WTC11 (cell line): ENCODE measurements around the gene VSIR. TPM values are rescaled to one million over a fixed set of nuclear protein-coding genes. Genes with fewer than 3 reads are reported as not detected.
A peak's percentile ranks its signal among the peaks of the same experiment; 100 is the strongest.

Experiments
- ATAC-seq: fragments of 200-7000 bp; cut with Tn5 transposase; 2 replicates; pipeline ENCODE4 v1.10.0; 2021; ENCODE audit warnings: mild to moderate bottlenecking, moderate library complexity
- CTCF ChIA-PET: fragments of 300-600 bp; sonication (Branson Sonifier 250); formaldehyde crosslinking; loops from one replicate; lab custom pipeline; 2021; ENCODE audit warnings: antibody characterized with exemption; lab: Charles Lee
- POLR2A ChIA-PET: fragments of 350-600 bp; sonication (Branson Sonifier 250); formaldehyde crosslinking; loops from one replicate; lab custom pipeline; 2021; ENCODE audit warnings: antibody characterized with exemption; lab: Charles Lee
- DNase-seq: peaks from one replicate; pipeline ENCODE4 v3.0.0; 2021; ENCODE audit warnings: low spot score
- H3K27ac Mint-ChIP-seq: 2 replicates; pipeline ENCODE4 v1.8.0; 2021; ENCODE audit warnings: mixed read lengths
- H3K27me3 Mint-ChIP-seq: 2 replicates; pipeline ENCODE4 v1.8.0; 2021; ENCODE audit warnings: low read depth, mild to moderate bottlenecking, moderate library complexity, mixed read lengths
- H3K36me3 Mint-ChIP-seq: 2 replicates; pipeline ENCODE4 v1.8.0; 2021; ENCODE audit warnings: mixed read lengths
- H3K4me1 Mint-ChIP-seq: 2 replicates; pipeline ENCODE4 v1.8.0; 2022; ENCODE audit warnings: mixed read lengths
- H3K4me3 Mint-ChIP-seq: 2 replicates; pipeline ENCODE4 v1.8.0; 2021; ENCODE audit warnings: mild to moderate bottlenecking, moderate library complexity, mixed read lengths
- H3K9me3 Mint-ChIP-seq: 2 replicates; pipeline ENCODE4 v1.8.0; 2021; ENCODE audit warnings: mixed read lengths
- CTCF ChIP-seq: fragments of 200-600 bp; IDR thresholded peaks from 2 replicates; pipeline ENCODE4 v1.8.0; 2022; ENCODE audit warnings: antibody characterized with exemption
- E2F4 ChIP-seq: sonication (generic); formaldehyde crosslinking; IDR thresholded peaks from 2 replicates; pipeline ENCODE4 v1.8.1; 2022; ENCODE audit warnings: low read depth, mild to moderate bottlenecking, moderate library complexity, missing genetic modification reagents, borderline replicate concordance
- EMX1 ChIP-seq: fragments of 250-450 bp; sonication (Bioruptor Pico); IDR thresholded peaks from 2 replicates; pipeline ENCODE4 v1.8.0; 2021; ENCODE audit warnings: mild to moderate bottlenecking
- FOXK1 ChIP-seq: sonication (generic); formaldehyde crosslinking; IDR thresholded peaks from 2 replicates; pipeline ENCODE4 v1.8.0; 2022; ENCODE audit warnings: mild to moderate bottlenecking, moderate library complexity, missing genetic modification reagents
- GRHL2 ChIP-seq: fragments of 250-450 bp; sonication (Bioruptor Pico); IDR thresholded peaks from 2 replicates; pipeline ENCODE4 v1.8.0; 2022; ENCODE audit warnings: mild to moderate bottlenecking, moderate library complexity; ENCODE audit not compliant: insufficient replicate concordance, severe bottlenecking
- JAZF1 ChIP-seq: fragments of 250-450 bp; sonication (Bioruptor Pico); IDR thresholded peaks from 2 replicates; pipeline ENCODE4 v1.9.0; 2021; ENCODE audit warnings: moderate library complexity, mild to moderate bottlenecking, inconsistent platforms
- MXD4 ChIP-seq: fragments of 250-450 bp; sonication (Bioruptor Pico); IDR thresholded peaks from 2 replicates; pipeline ENCODE4 v1.8.0; 2021; ENCODE audit warnings: mild to moderate bottlenecking, moderate library complexity, borderline replicate concordance
- MYBL2 ChIP-seq: sonication (generic); formaldehyde crosslinking; IDR thresholded peaks from 2 replicates; pipeline ENCODE4 v1.8.1; 2023; ENCODE audit warnings: mild to moderate bottlenecking, moderate library complexity, missing genetic modification reagents
- NFE2L1 ChIP-seq: sonication (generic); formaldehyde crosslinking; IDR thresholded peaks from 2 replicates; pipeline ENCODE4 v1.8.1; 2023; ENCODE audit warnings: missing genetic modification reagents
- NR2C2 ChIP-seq: sonication (generic); formaldehyde crosslinking; IDR thresholded peaks from 2 replicates; pipeline ENCODE4 v1.8.0; 2022; ENCODE audit warnings: mild to moderate bottlenecking, missing genetic modification reagents
- NR3C1 ChIP-seq: sonication (generic); formaldehyde crosslinking; conservative IDR thresholded peaks from 2 replicates; pipeline ENCODE4 v1.8.1; 2023; ENCODE audit warnings: low read depth, mild to moderate bottlenecking, missing genetic modification reagents
- PRRX2 ChIP-seq: fragments of 250-450 bp; sonication (Bioruptor Pico); IDR thresholded peaks from 2 replicates; pipeline ENCODE4 v1.8.0; 2021; ENCODE audit warnings: mild to moderate bottlenecking
- SOX15 ChIP-seq: fragments of 250-450 bp; sonication (Bioruptor Pico); IDR thresholded peaks from 2 replicates; pipeline ENCODE4 v1.9.0; 2021; ENCODE audit warnings: mild to moderate bottlenecking
- TEAD4 ChIP-seq: sonication (generic); formaldehyde crosslinking; IDR thresholded peaks from 2 replicates; pipeline ENCODE4 v1.8.0; 2022; ENCODE audit warnings: mild to moderate bottlenecking, missing genetic modification reagents
- TP53 ChIP-seq: sonication (generic); formaldehyde crosslinking; IDR thresholded peaks from 2 replicates; pipeline ENCODE4 v1.8.1; 2023; ENCODE audit warnings: mild to moderate bottlenecking, missing genetic modification reagents
- ZMAT4 ChIP-seq: fragments of 250-450 bp; sonication (Bioruptor Pico); IDR thresholded peaks from 2 replicates; pipeline ENCODE4 v1.9.0; 2021; ENCODE audit warnings: mild to moderate bottlenecking
- ZNF121 ChIP-seq: sonication (generic); formaldehyde crosslinking; IDR thresholded peaks from 2 replicates; pipeline ENCODE4 v1.8.0; 2023; ENCODE audit warnings: missing genetic modification reagents
- ZNF232 ChIP-seq: sonication (generic); formaldehyde crosslinking; IDR thresholded peaks from 2 replicates; pipeline ENCODE4 v1.8.0; 2022; ENCODE audit warnings: mild to moderate bottlenecking, missing genetic modification reagents
- ZNF281 ChIP-seq: sonication (generic); formaldehyde crosslinking; IDR thresholded peaks from 2 replicates; pipeline ENCODE4 v1.8.0; 2023; ENCODE audit warnings: mild to moderate bottlenecking, missing genetic modification reagents
- ZNF317 ChIP-seq: sonication (generic); formaldehyde crosslinking; IDR thresholded peaks from 2 replicates; pipeline ENCODE4 v1.8.1; 2023; ENCODE audit warnings: low read depth, mild to moderate bottlenecking, moderate library complexity, missing genetic modification reagents, borderline replicate concordance
- ZNF416 ChIP-seq: fragments of 250-450 bp; sonication (Bioruptor Pico); IDR thresholded peaks from 2 replicates; pipeline ENCODE4 v1.9.0; 2021; ENCODE audit warnings: mild to moderate bottlenecking, inconsistent platforms
- ZNF671 ChIP-seq: fragments of 250-450 bp; sonication (Bioruptor Pico); IDR thresholded peaks from 2 replicates; pipeline ENCODE4 v1.8.0; 2021; ENCODE audit warnings: mild to moderate bottlenecking
- total RNA-seq: library from RNA; stranded (reverse); gene quantifications from 3 replicates; pipeline ENCODE4 v1.2.3, GENCODE V29; 2021
- TF ChIP-seq, protein P1 (sequence below): sonication (generic); formaldehyde crosslinking; IDR thresholded peaks from 2 replicates; pipeline ENCODE4 v1.8.1; 2023; ENCODE audit warnings: mild to moderate bottlenecking, missing genetic modification reagents
- TF ChIP-seq, protein P2 (sequence below): sonication (generic); formaldehyde crosslinking; IDR thresholded peaks from 2 replicates; pipeline ENCODE4 v1.8.0; 2022; ENCODE audit warnings: mild to moderate bottlenecking, missing genetic modification reagents

VSIR gene
- total RNA-seq, 1 experiment from 2014 or later: 0.74 TPM

- Mint-ChIP-seq H3K27me3 (peaks cover 29% of the 10 kb centered on the region), H3K27ac (no peak overlapping the region), H3K36me3 (no peaks in the 10 kb centered on the region), H3K4me1 (peaks cover 6% of the 10 kb centered on the region), H3K4me3 (0 out of 2 replicates have a peak overlapping the region, but pooled peaks have one; percentile 66)
- ChIA-PET POLR2A (no interaction called here), CTCF (interaction anchor here (0.6 to 3.0 kb wide), 15 partner anchors 9 to 277 kb away, joined by 3 to 22 read pairs (median 6); no protein-coding TSS in a partner anchor)
- DNase-seq (no peak), ATAC-seq (no peak)
- TF ChIP-seq ZNF121 (CRISPR knock-in tag) (no peak), ZNF671 (CRISPR knock-in tag) (no peak), E2F4 (CRISPR knock-in tag) (no peak), NFE2L1 (CRISPR knock-in tag) (no peak), NR2C2 (CRISPR knock-in tag) (no peak), EMX1 (no peak), ZNF416 (CRISPR knock-in tag) (no peak)
- TF ChIP-seq, all 79 proteins: peak for 0
- no peaks in the 10 kb centered on the region for H3K9me3 Mint-ChIP-seq
Measured at GRCh38 chr10:71771821-71772617, 1.3 kb downstream of the VSIR start.

DNA sequence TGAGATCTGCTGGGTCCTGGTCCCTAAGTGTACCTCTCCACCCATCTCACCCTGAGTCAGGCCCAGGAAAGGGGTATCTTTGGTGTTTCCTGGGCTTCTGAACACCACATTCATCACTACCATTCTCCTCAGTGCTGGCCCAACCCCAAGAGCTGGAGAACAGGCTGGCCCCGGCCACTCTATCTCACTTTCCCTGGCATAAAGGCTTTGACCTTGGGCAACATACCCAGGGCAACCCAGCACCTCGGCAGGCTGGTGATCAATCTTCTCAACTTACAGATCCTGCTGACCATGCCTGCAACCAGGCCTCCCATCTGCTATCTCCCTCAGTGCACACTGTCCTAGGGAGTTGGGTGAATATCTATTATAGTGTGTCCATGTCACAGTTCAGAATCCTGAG, 2.1 kb downstream of the VSIR start:
- ChIA-PET CTCF (interaction anchor here (0.6 kb wide), 1 partner anchor 127 kb away, joined by 4 read pairs; no protein-coding TSS in a partner anchor), POLR2A (no interaction called here)
- Mint-ChIP-seq H3K4me1 (peaks cover 6% of the 10 kb centered on the region), H3K27ac (no peak overlapping the region), H3K9me3 (no peaks in the 10 kb centered on the region), H3K27me3 (peaks cover 29% of the 10 kb centered on the region), H3K4me3 (no peak overlapping the region), H3K36me3 (no peaks in the 10 kb centered on the region)
- DNase-seq (no peak), ATAC-seq (no peak)
- TF ChIP-seq, protein P1, sequence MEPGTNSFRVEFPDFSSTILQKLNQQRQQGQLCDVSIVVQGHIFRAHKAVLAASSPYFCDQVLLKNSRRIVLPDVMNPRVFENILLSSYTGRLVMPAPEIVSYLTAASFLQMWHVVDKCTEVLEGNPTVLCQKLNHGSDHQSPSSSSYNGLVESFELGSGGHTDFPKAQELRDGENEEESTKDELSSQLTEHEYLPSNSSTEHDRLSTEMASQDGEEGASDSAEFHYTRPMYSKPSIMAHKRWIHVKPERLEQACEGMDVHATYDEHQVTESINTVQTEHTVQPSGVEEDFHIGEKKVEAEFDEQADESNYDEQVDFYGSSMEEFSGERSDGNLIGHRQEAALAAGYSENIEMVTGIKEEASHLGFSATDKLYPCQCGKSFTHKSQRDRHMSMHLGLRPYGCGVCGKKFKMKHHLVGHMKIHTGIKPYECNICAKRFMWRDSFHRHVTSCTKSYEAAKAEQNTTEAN (CRISPR knock-in tag): no peak
- TF ChIP-seq TP53 (CRISPR knock-in tag) (no peak), FOXK1 (no peak), NFE2L1 (CRISPR knock-in tag) (no peak), MYBL2 (no peak), JAZF1 (no peak), ZMAT4 (CRISPR knock-in tag) (no peak), ZNF317 (no peak), MXD4 (CRISPR knock-in tag) (no peak), NR3C1 (no peak), ZNF281 (no peak)

- ATAC-seq (no peak), DNase-seq (no peak)
- POLR2A ChIA-PET: no interaction called here
- peaks cover 29% of the 10 kb centered on the region for H3K27me3 Mint-ChIP-seq
- no peaks in the 10 kb centered on the region for H3K36me3 Mint-ChIP-seq
- H3K9me3 Mint-ChIP-seq: no peaks in the 10 kb centered on the region
- H3K4me1 Mint-ChIP-seq: peaks cover 6% of the 10 kb centered on the region
- CTCF ChIA-PET: no interaction called here
- no peak overlapping the region for H3K27ac Mint-ChIP-seq
- no peak overlapping the region for H3K4me3 Mint-ChIP-seq
- TF ChIP-seq SOX15 (CRISPR knock-in tag) (no peak), ZNF232 (no peak), CTCF (no peak), PRRX2 (no peak), GRHL2 (CRISPR knock-in tag) (no peak), TEAD4 (no peak)
- TF ChIP-seq, protein P1 (CRISPR knock-in tag): no peak
- TF ChIP-seq, protein P2, sequence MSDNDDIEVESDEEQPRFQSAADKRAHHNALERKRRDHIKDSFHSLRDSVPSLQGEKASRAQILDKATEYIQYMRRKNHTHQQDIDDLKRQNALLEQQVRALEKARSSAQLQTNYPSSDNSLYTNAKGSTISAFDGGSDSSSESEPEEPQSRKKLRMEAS (CRISPR knock-in tag): no peak
Measured at GRCh38 chr10:71770789-71771188, 2.5 kb downstream of the VSIR start.
